ENCODE results near the gene NTM.

DNA sequence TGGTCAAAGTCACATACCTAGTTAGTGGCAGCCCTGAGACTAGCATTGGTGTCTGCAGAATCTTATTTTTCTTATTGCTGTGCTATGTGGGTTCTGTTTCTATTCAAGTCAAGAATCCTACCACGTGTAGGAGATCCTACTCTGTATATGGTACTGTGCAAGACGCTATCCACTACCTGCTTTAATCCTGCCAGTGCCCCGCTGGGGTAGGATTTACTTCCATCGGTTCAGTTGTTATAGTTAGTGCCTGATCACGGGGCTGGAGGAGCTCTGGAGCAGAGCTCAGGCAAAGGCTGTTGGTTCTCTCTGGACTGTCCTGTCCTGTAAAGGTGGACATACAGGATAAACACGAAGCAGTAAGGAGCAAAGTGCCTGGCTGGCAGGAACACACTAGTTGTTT, 167.9 kb downstream of the NTM start:
- TF ChIP-seq, protein P1, sequence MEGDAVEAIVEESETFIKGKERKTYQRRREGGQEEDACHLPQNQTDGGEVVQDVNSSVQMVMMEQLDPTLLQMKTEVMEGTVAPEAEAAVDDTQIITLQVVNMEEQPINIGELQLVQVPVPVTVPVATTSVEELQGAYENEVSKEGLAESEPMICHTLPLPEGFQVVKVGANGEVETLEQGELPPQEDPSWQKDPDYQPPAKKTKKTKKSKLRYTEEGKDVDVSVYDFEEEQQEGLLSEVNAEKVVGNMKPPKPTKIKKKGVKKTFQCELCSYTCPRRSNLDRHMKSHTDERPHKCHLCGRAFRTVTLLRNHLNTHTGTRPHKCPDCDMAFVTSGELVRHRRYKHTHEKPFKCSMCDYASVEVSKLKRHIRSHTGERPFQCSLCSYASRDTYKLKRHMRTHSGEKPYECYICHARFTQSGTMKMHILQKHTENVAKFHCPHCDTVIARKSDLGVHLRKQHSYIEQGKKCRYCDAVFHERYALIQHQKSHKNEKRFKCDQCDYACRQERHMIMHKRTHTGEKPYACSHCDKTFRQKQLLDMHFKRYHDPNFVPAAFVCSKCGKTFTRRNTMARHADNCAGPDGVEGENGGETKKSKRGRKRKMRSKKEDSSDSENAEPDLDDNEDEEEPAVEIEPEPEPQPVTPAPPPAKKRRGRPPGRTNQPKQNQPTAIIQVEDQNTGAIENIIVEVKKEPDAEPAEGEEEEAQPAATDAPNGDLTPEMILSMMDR (IDR thresholded peaks at IDR 0.05; ENCODE audit: insufficient read depth, low read length), result no peak
- TF ChIP-seq GABPA (IDR thresholded peaks at IDR 0.05; ENCODE audit: low read depth), result no peak
- TF ChIP-seq POLR2AphosphoS5 (IDR thresholded peaks at IDR 0.05; ENCODE audit: low read depth), result no peak
- TF ChIP-seq, protein P2, sequence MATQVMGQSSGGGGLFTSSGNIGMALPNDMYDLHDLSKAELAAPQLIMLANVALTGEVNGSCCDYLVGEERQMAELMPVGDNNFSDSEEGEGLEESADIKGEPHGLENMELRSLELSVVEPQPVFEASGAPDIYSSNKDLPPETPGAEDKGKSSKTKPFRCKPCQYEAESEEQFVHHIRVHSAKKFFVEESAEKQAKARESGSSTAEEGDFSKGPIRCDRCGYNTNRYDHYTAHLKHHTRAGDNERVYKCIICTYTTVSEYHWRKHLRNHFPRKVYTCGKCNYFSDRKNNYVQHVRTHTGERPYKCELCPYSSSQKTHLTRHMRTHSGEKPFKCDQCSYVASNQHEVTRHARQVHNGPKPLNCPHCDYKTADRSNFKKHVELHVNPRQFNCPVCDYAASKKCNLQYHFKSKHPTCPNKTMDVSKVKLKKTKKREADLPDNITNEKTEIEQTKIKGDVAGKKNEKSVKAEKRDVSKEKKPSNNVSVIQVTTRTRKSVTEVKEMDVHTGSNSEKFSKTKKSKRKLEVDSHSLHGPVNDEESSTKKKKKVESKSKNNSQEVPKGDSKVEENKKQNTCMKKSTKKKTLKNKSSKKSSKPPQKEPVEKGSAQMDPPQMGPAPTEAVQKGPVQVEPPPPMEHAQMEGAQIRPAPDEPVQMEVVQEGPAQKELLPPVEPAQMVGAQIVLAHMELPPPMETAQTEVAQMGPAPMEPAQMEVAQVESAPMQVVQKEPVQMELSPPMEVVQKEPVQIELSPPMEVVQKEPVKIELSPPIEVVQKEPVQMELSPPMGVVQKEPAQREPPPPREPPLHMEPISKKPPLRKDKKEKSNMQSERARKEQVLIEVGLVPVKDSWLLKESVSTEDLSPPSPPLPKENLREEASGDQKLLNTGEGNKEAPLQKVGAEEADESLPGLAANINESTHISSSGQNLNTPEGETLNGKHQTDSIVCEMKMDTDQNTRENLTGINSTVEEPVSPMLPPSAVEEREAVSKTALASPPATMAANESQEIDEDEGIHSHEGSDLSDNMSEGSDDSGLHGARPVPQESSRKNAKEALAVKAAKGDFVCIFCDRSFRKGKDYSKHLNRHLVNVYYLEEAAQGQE (IDR thresholded peaks at IDR 0.05; ENCODE audit: insufficient replicate concordance, low read depth), result no peak
